GM11168 (cell line): ENCODE measurements around the gene AP5B1.
"Not testable (repeated sequence)": the region's sequence is repeated elsewhere in the genome, so short reads cannot be mapped to it uniquely, and the experiment has no call there.

Source experiments
- in situ Hi-C: fragments of 300-500 bp; cut with MboI; formaldehyde crosslinking; loops from one replicate; pipeline ENCODE4 v1.12.0; 2022; ENCODE audit warnings: low sequenced_read_pairs; ENCODE audit not compliant: unreplicated experiment

Gene AP5B1

DNA sequence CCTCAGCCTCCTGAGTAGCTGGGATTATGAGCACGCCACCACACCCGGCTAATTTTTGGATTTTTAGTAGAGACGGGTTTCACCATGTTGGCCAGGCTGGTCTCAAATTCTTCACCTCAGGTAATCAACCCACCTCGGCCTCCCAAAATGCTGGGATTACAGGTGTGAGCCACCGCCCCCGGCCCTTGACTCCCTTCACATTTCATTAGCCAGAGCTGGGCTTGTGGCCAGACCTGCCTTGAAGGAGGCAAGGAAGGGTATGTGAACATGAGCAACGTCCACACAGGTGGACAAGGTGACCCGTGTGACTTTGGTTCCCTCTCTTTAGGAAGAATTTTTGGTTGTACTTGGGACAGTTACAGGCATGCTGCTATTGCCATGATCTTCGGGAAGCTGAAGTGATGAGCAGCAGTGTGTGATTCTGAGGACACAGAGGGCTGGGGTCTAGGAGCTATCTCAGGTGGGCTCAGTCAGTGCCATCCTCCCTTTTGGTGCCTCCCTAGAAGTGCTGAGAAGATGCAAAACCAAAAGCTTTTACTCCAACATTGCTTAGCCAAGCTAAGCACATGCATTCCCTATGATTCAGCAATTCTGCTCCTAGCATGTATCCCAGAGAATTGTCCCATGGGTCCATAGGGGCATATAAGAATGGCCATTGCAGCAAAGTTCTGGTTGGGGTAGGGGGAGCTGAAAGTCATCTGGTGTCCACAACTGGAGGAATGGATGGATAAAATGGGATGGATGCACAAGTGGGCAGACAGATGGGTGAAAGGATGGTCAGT, 6.1 kb downstream of the AP5B1 start:
- in situ Hi-C loops = no loop called here

DNA sequence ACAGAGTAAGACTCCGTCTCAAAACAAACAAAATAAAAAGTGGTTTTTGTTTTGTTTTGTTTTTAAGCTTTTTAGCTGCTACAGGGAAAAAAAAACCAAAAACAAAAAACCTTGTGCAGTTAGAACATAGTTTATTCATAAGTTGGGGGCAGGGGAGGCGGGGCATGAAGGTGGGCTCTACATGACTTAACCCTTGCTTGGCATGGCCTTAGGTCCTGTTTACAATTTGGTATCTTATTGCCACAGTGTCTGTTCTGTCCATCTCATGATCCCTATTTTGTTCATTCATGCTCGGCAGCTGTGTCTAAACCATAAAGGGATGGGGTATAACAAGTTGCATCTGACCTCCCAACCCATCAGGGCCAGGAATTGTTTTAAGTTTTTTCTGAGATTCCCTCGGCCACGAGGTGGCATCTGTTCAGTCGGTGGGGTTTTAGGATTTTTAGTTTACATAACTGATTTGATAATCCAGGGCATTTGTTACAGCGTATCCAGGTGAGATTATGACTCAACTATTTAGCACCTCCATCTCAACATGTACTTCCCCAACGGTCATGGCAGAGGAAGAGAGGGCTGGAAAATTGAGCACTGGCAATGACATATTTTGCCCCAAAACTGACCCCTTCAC, 6.9 kb downstream of the AP5B1 start:
- in situ Hi-C loops = no loop called here

DNA sequence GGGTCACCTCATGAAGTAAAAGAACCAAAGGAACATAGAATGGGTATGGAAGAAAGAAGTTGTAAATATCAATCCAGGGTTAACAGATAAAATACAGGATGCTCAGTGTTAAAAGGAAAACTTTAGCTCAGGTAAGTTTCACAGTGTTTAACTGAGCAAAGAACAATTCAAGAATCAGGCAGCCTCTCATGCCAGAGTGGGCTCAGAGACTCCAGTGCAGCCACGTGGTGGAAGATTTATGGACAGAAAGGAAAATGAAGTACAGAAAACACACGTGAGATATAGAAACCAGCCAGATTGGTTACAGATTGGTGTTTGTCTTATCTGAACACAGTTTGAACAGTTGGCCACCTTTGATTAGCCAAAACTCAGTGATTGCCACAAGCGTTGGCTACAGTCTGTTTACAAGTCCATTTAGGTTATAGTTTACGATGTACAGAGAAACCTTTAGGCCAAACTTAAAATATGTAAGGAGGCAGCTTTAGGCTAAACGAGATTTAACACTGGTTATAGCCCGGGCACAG, 9.1 kb downstream of the AP5B1 start:
- in situ Hi-C loops = no loop called here

DNA sequence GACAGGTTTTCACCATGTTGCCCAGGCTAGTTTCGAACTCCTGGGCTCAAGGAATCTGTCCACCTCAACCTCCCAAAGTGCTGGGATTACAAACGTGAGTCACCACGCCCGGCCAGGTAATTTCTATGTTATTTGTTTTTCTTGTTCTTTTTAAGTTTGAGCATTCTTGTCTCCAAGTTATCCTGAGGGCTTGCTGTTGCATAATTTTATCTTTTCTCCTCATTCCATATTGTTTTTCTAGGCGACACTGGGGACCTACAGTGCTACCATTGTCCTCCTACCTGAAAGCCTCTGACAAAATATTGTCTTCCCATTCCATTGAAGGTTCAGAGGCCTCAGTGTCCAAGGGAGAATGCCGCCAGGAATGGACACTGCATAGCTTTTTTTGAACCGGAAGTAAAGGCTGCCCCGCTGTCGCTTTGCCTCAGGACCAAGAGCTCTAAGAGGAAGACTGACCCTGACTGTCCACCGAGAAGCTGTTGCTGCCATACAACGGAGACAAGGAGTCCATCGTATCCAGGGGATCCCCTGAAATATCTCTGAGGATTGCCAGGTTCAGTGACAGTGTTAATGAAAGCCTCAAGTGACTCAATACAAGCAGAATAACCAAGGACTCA, 9.7 kb downstream of the AP5B1 start:
- in situ Hi-C loops = no loop called here

DNA sequence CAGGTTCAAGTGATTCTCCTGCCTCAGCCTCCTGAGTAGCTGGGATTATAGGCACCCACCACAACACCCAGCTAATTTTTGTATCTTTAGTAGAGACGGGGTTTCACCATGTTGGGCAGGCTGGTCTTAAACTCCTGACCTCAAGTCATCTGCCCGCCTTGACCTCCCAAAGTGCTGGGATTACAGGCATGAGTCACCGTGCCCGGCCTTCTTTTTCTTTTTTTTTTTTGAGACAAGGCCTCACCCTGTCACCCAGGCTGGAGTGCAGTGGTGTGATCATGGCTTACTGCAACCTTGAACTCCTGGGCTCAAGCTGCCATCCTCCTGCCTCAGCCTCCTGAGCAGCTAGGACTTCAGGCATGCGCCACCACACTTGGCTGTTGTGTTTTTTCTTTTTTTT, 13.0 kb downstream of the AP5B1 start:
- in situ Hi-C loops = not testable (repeated sequence)

DNA sequence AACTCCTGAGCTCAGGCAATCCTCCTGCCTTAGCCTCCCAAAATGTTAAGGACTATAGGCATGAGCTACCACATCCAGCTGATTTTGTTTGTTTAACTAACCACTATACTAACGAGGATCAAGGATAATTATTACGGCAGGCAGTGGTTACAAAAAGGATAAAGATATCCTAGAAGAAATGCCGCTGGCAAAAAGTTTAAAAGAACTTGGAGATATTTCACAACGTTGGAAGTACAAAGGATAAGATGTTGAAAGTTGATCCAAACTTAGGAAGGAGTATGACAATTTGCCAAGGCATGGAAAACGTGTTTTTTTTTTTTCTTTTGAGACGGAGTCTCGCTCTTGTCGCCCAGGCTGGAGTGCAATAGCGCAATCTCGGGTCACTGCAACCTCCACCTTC, 13.4 kb downstream of the AP5B1 start:
- in situ Hi-C loops = no loop called here

DNA sequence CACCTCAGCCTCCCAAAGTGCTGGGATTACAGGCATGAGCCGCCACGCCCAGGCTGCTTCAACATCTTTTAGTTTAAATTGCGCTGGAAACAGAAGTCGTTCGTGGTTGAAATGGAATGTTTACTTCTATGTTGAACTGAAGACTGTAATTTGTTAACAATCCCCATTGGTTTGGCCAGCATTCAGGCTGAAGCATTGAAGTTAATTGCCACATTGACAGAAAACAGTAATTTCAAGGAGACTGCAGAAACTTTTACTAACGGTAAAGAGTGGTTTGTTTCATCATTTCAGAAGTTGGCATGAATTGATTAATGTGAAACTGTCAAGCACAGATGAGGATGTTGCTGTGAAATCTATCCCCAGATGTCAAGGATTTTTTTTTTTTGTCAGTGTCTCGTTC, 14.2 kb downstream of the AP5B1 start:
- in situ Hi-C loops = no loop called here

DNA sequence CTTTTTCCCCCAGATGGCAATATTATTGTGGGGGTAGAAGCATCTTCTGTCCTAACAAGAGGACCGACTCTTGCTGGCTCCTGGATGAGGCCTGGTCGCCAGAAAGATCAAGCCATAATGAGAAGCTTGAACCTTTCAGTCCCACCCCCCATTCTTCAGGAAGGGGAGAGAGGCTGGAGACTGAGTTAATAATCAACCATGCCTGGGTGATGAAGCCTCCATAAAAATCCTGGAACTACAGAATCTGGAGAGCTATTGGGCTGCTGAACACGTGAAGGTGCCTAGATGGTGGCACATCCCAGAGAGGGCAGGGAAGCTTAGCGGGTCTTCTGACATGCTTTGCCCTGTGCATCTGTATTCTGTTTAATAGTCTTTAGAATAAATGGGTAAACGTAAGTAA, 16.3 kb downstream of the AP5B1 start:
- in situ Hi-C loops = no loop called here

DNA sequence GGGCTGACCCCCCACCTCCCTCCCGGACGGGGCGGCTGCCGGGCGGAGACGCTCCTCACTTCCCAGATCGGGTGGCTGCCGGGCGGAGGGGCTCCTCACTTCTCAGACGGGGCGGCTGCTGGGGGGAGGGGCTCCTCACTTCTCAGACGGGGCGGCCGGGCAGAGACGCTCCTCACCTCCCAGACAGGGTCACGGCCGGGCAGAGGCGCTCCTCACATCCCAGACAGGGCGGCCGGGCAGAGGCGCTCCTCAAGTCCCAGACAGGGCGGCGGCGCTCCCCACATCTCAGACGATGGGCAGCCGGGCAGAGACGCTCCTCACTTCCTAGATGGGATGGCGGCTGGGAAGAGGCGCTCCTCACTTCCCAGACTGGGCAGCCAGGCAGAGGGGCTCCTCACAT, 18.0 kb downstream of the AP5B1 start:
- in situ Hi-C loops = not testable (repeated sequence)

DNA sequence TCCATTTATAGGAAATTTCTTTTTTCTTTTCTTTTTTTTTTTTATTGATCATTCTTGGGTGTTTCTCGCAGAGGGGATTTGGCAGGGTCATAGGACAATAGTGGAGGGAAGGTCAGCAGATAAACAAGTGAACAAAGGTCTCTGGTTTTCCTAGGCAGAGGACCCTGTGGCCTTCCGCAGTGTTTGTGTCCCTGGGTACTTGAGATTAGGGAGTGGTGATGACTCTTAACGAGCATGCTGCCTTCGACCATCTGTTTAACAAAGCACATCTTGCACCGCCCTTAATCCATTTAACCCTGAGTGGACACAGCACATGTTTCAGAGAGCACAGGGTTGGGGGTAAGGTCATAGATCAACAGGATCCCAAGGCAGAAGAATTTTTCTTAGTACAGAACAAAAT, 18.6 kb downstream of the AP5B1 start:
- in situ Hi-C loops = not testable (repeated sequence)

DNA sequence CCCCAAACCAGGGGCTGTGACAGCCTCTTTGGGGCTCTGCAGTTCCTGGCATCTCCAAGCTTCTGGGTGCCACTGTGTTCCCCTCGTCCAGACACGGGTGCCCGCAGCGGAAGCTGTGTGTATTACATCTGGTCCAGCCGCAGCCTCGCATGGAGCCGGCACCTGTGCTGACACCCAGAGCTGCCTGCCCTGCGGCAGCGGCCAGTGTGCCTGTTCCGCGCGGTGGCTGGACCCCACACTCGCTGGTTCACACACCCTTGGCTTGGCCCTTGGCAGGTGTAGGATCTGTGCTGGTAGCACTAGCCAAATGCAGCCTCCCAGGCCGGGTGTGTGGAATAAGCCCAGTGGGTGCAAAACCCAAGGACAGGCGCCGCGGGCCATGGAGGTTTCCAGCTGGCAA, 35.7 kb downstream of the AP5B1 start:
- in situ Hi-C loops = no loop called here

DNA sequence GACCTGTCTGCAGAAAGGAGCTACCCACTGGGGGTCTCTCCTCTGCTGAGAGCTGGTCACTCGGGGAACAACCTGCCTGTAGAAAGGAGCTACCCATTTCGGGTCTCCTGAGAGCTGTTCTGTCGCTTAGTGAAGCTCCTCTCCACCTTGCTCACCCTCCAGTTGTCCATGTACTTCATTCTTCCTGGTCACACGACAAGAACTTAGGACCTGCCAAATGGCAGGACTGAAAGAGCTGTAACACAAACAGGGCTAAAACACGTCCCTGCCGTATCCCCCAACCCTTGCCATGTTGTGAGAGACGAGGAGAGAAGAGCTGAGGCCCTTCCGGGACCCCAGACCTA, 36.1 kb downstream of the AP5B1 start:
- in situ Hi-C loops = no loop called here

DNA sequence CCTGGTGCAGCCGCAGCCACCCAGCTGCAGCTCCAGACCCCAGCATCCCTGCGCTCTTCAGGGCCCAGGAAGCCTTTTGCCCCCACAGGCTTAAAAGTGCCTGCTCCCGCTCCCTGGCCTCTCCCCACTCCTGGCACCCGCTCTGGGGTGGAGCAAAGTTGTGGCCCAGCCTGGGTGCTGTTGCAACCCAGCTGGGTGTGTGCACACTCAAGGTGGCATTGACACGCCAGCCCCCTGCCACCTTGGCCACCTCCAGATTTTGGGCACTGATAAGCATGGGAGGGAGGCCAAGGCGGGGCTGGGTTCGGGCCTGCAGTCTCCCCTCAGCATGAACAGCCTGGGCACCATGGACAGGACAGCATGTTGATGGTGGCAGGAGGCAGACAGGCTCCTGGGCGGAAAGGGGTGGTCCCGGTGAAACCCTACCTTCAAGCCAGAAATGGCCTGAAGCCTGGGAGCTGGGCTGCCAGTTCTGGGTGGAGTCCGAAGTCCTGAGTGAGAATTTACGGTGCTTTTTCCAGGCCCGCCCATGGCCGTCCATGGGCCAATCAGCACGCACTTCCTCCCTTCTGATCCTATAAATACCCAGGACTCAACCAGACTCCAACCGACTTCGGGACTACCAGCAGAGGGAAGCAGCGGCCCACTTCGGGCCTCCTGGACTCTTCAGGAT, 36.6 kb downstream of the AP5B1 start:
- in situ Hi-C loops = no loop called here

DNA sequence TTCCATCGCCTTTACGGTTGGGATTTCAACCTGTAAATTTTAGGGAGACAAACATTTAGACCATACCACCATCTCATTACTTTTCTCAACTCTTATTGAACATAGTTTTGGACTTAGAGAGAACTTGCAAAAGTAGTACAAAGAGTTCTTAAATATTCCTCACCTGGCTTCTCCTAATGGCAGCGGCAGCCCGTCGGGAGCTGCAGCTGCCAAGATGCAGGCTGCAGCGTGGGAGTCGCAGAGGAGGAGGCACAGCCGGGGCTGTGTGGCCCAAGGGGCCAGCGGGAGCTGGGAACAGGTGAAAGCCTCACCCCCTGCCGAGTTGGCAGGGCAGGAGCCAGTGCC, 37.1 kb downstream of the AP5B1 start:
- in situ Hi-C loops = no loop called here

DNA sequence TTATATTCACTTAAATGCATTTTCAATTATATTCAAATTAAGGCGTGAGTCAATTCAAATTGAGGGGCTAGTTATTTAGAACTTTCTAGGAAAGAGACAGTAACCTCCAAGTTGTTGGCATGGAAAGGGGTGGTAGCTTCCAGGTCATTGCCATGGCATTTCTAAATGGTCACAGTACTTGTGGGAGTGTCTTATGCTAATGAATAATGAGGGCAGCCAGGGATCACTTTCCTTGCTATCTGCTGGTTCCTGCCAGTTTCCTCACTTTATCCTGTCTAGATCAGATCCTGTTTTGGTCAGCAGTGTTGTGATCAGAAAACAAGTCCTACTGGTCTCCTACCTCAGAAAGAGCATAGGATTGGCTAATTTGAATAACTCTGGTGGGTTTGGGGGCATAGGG, 38.4 kb downstream of the AP5B1 start:
- in situ Hi-C loops = no loop called here

DNA sequence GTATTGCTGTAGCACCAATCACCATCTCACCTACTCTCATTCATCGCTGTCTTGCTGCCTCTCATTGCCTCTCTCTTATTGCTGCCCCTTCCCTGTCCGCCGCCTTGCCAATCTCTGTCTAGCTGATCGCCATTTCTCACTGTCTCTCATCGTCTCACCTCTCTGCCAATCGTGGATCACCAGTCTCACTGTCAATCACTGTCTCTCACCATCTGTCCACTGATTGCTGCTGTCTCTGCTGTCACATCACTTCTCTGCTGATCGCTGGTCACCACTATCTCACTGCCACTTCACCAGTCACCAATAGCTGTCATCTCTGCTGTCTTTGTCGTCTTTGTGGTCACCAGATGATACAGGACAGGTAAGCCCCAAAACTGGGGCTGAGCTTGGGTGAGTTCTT, 39.6 kb downstream of the AP5B1 start:
- in situ Hi-C loops = no loop called here

DNA sequence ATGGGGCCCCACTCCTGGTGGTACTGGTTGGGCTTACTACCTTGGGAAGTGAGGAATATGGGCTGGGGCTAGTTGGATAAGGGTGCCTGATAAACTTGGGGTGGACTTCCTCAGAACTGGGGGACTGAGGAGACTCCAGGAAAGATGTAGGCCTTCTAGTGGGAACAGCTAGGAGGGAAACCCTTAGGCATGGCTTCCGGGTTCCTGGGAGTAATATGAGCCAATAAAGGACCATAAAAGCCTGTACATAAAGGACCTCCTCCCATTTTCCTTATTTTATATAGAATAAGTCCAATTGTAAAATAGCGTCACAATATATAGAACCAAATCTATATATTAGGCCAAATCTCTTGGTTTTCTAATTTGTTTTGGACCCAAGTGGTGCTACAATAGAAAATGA, 41.8 kb downstream of the AP5B1 start:
- in situ Hi-C loops = no loop called here

DNA sequence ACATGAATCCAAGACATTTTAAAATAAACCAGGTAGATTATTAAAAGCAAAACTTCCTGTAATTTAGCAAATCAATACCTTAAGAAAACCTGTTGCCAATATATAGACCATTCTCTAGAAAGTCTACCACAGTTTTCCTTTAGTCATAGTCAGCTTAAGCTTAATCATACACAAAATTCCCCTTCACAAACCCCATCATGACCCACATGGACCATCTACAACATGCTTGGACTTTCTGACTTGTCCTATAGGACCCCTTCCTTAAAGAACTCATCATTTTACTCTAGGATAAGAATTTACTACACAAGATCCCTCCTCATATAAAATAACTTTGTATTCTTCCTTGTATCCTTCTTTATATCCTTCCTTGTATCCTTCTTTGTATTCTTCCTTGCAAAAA, 44.0 kb downstream of the AP5B1 start:
- in situ Hi-C loops = no loop called here

DNA sequence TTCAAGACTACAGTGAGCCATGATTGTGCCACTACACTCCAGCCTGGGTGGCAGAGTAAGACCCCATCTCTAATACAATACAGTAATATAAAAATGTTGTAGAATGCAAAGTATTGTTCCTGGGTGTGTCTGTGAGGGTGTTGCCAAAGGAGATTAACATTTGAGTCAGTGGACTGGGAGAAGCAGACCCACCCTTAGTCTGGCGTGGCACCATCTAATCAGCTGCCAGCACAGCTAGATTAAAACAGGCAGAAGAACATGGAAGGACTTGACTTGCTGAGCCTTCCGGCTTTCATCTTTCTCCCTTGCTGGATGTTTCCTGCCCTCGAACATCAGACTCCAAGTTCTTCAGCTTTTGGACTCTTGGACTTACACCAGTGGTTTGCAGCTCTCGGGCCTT, 45.7 kb downstream of the AP5B1 start:
- in situ Hi-C loops = not testable (repeated sequence)

DNA sequence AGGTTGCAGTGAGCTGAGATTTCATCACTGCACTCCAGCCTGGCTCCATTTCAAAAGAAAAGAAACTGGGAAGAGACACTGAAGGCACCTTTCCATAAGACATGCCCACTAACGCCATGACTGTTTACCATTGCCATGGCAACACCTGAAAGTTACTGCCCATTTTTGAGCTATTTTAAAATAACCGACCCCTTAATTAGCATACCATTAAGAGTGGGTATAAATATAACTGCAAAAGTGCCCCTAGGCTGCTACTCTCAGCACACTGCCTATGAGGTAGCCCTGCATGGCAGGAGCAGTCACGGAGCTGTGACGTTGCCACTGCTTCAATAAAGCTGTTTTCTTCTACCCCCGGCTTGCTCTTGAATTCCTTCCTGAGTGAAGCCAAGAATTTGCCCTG, 50.3 kb downstream of the AP5B1 start:
- in situ Hi-C loops = no loop called here

DNA sequence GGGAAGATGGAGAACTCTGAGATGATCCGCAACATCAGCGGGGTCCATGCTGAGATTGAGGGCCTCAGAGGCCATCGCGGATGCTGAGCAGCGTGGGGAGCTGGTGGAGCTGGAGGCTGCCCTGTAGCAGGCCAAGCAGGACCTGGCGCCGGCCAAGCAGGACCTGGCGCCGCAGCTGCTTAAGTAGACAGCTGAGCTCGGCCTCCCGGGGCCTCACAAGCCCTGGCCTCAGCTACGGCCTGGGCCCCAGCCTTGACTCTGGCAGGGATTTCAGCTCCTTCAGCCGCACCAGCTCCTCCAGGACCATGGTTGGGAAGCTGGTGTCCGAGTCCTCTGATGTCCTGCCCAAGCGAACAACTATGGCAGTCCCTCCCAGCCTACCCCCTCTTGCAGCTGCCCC, 52.9 kb downstream of the AP5B1 start:
- in situ Hi-C loops = no loop called here
